NCI-H748 (cell line): ENCODE measurements around the gene VAT1.
A peak's percentile ranks its signal among the peaks of the same experiment; 100 is the strongest.

Experiments used
- DNase-seq: peaks from one replicate; lab custom pipeline; 2025; ENCODE audit not compliant: unreplicated experiment; lab: John Stamatoyannopoulos, UW

The VAT1 gene

GRCh38 chr17:43027091-43028032, 5.2 kb upstream of the VAT1 start:
- no peak for DNase-seq

GRCh38 chr17:43026595-43026994, 4.4 kb upstream of the VAT1 start:
- no peak for DNase-seq

GRCh38 chr17:43025766-43026537, 3.8 kb upstream of the VAT1 start:
- peak; percentile 32 for DNase-seq

- no peak for DNase-seq
Measured at GRCh38 chr17:43025290-43025657, 3.1 kb upstream of the VAT1 start.

GRCh38 chr17:43024407-43025289, 2.5 kb upstream of the VAT1 start, which contains the start of gene RND2:
Gene RND2, plus strand, starts transcription at chr17:43025231. Its CDS starts 117 bp downstream, at chr17:43025348.
- DNase-seq = peak; percentile 99

GRCh38 chr17:43020789-43021740, 1.1 kb downstream of the VAT1 start:
- peak; percentile 67 for DNase-seq

- DNase-seq = no peak
Measured at GRCh38 chr17:43020030-43020621, 2.1 kb downstream of the VAT1 start.

GRCh38 chr17:43019418-43019817, 2.8 kb downstream of the VAT1 start:
- DNase-seq = no peak

- no peak for DNase-seq
Measured at GRCh38 chr17:43018932-43019331, 3.3 kb downstream of the VAT1 start.

- DNase-seq = peak; percentile 76
Measured at GRCh38 chr17:43018008-43018853, 4.0 kb downstream of the VAT1 start.

GRCh38 chr17:43016216-43016615, 6.0 kb downstream of the VAT1 start:
- DNase-seq = no peak

- no peak for DNase-seq
Measured at GRCh38 chr17:43015579-43015978, 6.6 kb downstream of the VAT1 start.

- no peak for DNase-seq
Measured at GRCh38 chr17:43014649-43015542, 7.3 kb downstream of the VAT1 start.

- DNase-seq = no peak
Measured at GRCh38 chr17:43014020-43014648, 8.1 kb downstream of the VAT1 start.

- DNase-seq = no peak
Measured at GRCh38 chr17:43013296-43013695, 8.9 kb downstream of the VAT1 start.

GRCh38 chr17:43011728-43012472, 10.3 kb downstream of the VAT1 start:
- no peak for DNase-seq
